ENCODE measurements around the gene PDE11A. TPM values are rescaled to one million over a fixed set of nuclear protein-coding genes. Genes with fewer than 3 reads are reported as not detected.
"Not testable (repeated sequence)": the region's sequence is repeated elsewhere in the genome, so short reads cannot be mapped to it uniquely, and the experiment has no call there.

PDE11A gene
- total RNA-seq, 5 donors from 2014 or later (not counting 1 experiment from before 2014, with no cell fraction given), result not detected

DNA sequence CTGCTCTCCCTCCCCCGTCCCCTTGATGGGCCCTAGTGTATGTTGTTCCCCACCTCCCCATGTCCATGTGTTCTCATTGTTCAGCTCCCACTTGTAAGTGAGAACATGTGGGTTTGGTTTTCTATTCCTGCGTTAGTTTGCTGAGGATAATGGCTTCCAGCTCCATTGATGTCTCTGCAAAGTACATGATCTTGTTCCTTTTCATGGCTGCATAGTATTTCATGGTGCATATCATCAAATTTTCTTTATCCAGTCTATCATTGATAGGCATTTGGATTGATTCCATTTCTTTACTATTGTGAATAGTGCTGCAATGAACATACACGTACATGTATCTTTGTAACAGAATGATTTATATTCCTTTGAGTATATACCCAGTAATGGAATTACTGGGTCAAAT, 6.7 kb upstream of the PDE11A start:
- H3K36me3 ChIP-seq (ENCODE audit: control insufficient read depth in 2 of 2, extremely low read depth in 1 of 2, insufficient read depth in 1 of 2, low read length in 1 of 2); H3K4me1 ChIP-seq (ENCODE audit: control insufficient read depth in 1 of 2, extremely low read depth in 1 of 2, insufficient read depth in 2 of 2, low read length in 2 of 2); POLR2A ChIA-PET; H3K4me1 Mint-ChIP-seq; H3K36me3 Mint-ChIP-seq; H3K27ac ChIP-seq (ENCODE audit: low read length); H3K27me3 ChIP-seq (replicated peaks in 1 of 2; ENCODE audit: control insufficient read depth in 2 of 2, extremely low read depth in 1 of 2, insufficient read depth in 2 of 2, low read length in 1 of 2); H3K4me3 Mint-ChIP-seq; H3K9me3 ChIP-seq; ATAC-seq (replicated peaks in 1 of 4); H3K9me3 Mint-ChIP-seq; H3K27ac Mint-ChIP-seq; H3K4me3 ChIP-seq (ENCODE audit: control insufficient read depth in 1 of 2, extremely low read depth in 1 of 2, low read length in 1 of 2); DNase-seq: not testable (repeated sequence)
- peaks cover 13 to 14% of the 10 kb centered on the region in 2 donors for H3K27me3 Mint-ChIP-seq
- CTCF ChIA-PET, result interaction anchor here in 1 of 2 donors (0.6 kb wide), 1 partner anchor 307 kb away, joined by 4 read pairs; no protein-coding TSS in a partner anchor
- WGBS (ENCODE audit: insufficient coverage), result 100% methylated on average over 1 of the region's 3 CpGs

DNA sequence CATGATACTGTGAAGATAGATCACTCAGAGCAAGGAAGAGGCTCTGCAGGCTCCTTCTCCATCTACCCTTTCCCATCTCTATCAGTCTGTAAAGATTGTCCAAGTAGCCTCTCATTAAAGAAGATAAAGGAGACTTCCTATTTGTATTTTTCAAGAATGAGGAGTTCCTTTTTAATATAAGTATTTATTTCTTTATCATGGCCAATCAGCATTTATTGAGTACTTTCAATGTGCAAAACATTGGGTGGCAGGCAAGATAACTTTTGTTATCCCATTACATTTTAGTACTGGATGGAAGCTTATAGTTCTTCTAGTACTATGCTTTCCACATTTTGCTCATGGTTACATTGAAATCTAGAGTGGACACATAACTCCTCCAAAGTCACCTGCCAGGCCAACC, 3.6 kb upstream of the PDE11A start:
- no peak overlapping the region for H3K4me3 Mint-ChIP-seq
- peaks cover 35 to 42% of the 10 kb centered on the region in 2 donors for H3K27me3 Mint-ChIP-seq
- peaks cover 3 to 21% of the 10 kb centered on the region in 2 experiments for H3K27me3 ChIP-seq (replicated peaks in 1 of 2; ENCODE audit: control insufficient read depth in 2 of 2, extremely low read depth in 1 of 2, insufficient read depth in 2 of 2, low read length in 1 of 2)
- peaks cover 0 to 10% of the 10 kb centered on the region in 2 experiments for H3K4me1 ChIP-seq (ENCODE audit: control insufficient read depth in 1 of 2, extremely low read depth in 1 of 2, insufficient read depth in 2 of 2, low read length in 2 of 2)
- H3K36me3 ChIP-seq (ENCODE audit: control insufficient read depth in 2 of 2, extremely low read depth in 1 of 2, insufficient read depth in 1 of 2, low read length in 1 of 2), result no peaks in the 10 kb centered on the region
- CTCF ChIA-PET, result no interaction called here
- no peak overlapping the region for H3K4me3 ChIP-seq (ENCODE audit: control insufficient read depth in 1 of 2, extremely low read depth in 1 of 2, low read length in 1 of 2)
- ATAC-seq (replicated peaks in 1 of 4), result no peak
- no peak overlapping the region for H3K27ac ChIP-seq (ENCODE audit: low read length)
- H3K27ac Mint-ChIP-seq, result no peak overlapping the region
- peaks cover 0 to 5% (median 0%) of the 10 kb centered on the region in 3 donors for H3K9me3 Mint-ChIP-seq
- POLR2A ChIA-PET, result no interaction called here
- H3K9me3 ChIP-seq, result no peaks in the 10 kb centered on the region
- no peaks in the 10 kb centered on the region for H3K36me3 Mint-ChIP-seq
- peaks cover 7 to 11% (median 11%) of the 10 kb centered on the region in 3 donors for H3K4me1 Mint-ChIP-seq
- no peak for DNase-seq

DNA sequence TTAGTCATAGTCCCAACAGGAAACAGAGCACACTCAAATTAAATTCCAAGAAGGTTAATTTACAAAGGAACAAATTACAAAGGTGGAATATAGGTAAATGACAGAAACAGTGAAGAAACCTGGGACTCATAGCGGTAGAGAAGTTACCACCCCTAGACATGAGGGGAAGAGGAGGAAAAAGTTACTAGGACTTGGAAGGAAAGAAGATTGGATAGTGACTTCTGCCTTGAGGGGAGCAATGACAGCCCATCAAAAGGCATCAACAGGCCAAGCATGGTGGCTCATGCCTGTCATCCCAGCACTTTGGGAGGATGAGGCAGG, 2.4 kb upstream of the PDE11A start:
- peaks cover 0 to 7% (median 0%) of the 10 kb centered on the region in 3 donors for H3K9me3 Mint-ChIP-seq
- Histone ChIP-seq H3K27ac (ENCODE audit: low read length) (no peak overlapping the region), H3K27me3 (replicated peaks in 1 of 2; ENCODE audit: control insufficient read depth in 2 of 2, extremely low read depth in 1 of 2, insufficient read depth in 2 of 2, low read length in 1 of 2) (peaks cover 6 to 21% of the 10 kb centered on the region in 2 experiments), H3K4me1 (ENCODE audit: control insufficient read depth in 1 of 2, extremely low read depth in 1 of 2, insufficient read depth in 2 of 2, low read length in 2 of 2) (peaks cover 0 to 10% of the 10 kb centered on the region in 2 experiments), H3K36me3 (ENCODE audit: control insufficient read depth in 2 of 2, extremely low read depth in 1 of 2, insufficient read depth in 1 of 2, low read length in 1 of 2) (no peaks in the 10 kb centered on the region), H3K4me3 (ENCODE audit: control insufficient read depth in 1 of 2, extremely low read depth in 1 of 2, low read length in 1 of 2) (no peak overlapping the region), H3K9me3 (no peaks in the 10 kb centered on the region)
- CTCF ChIA-PET, result no interaction called here
- 100% methylated on average over 1 of the region's 1 CpG for WGBS (ENCODE audit: insufficient coverage)
- POLR2A ChIA-PET, result no interaction called here
- H3K27me3 Mint-ChIP-seq, result peaks cover 41 to 46% of the 10 kb centered on the region in 2 donors
- H3K4me3 Mint-ChIP-seq, result no peak overlapping the region
- H3K27ac Mint-ChIP-seq, result no peak overlapping the region
- no peak for ATAC-seq (replicated peaks in 1 of 4)
- peaks cover 7 to 11% (median 11%) of the 10 kb centered on the region in 3 donors for H3K4me1 Mint-ChIP-seq
- H3K36me3 Mint-ChIP-seq, result no peaks in the 10 kb centered on the region
- DNase-seq, result no peak

DNA sequence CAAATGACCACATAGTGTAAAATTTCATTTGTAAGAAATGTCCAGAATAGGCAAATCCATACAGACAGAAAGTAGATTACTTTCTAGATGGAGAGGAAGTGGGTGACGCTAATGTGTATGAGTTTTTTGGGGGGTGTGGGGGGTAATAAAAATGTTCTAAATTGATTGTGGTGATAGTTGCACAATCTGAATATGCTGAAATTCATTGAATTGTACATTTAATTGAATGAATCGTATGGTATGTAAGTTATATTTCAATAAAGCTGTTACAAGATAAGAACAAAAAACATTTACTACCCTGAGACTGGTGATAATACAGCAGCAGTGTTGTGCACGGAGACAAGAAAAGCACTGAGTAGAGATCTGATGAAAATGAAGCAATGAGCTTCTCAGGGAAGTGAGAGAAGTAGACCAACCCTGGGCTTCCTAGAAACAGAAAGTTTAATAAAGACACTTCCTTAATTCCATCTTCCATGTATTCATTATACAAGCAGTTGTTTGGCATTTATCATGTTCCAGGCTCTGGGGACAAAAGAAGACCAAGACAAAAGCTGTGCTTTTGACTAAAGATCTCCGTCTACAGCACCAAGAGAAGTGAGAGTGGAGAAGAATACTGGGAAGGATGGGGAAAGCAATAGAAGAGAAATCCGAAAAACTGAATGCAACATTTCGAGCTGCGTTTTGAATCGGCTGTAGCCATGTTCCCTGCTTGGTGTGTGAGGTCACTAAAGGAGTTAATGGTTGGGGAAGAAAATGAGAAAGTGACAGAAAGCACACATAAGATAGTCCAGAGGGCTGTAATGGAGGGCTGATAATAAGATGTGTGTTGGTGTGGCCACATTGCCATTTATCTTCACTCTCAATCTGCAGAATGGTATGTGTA, 1.8 kb upstream of the PDE11A start:
- POLR2A ChIA-PET, result no interaction called here
- Mint-ChIP-seq H3K4me1 (peaks cover 7 to 11% (median 11%) of the 10 kb centered on the region in 3 donors), H3K27ac (no peak overlapping the region), H3K27me3 (peaks cover 41 to 46% of the 10 kb centered on the region in 2 donors), H3K36me3 (no peaks in the 10 kb centered on the region), H3K4me3 (no peak overlapping the region), H3K9me3 (peaks cover 0 to 7% (median 0%) of the 10 kb centered on the region in 3 donors)
- DNase-seq (no peak), ATAC-seq (replicated peaks in 1 of 4) (no peak)
- 75% methylated on average over 1 of the region's 8 CpGs for WGBS (ENCODE audit: insufficient coverage)
- Histone ChIP-seq H3K4me3 (ENCODE audit: control insufficient read depth in 1 of 2, extremely low read depth in 1 of 2, low read length in 1 of 2) (no peak overlapping the region), H3K4me1 (ENCODE audit: control insufficient read depth in 1 of 2, extremely low read depth in 1 of 2, insufficient read depth in 2 of 2, low read length in 2 of 2) (peaks cover 0 to 10% of the 10 kb centered on the region in 2 experiments), H3K27ac (ENCODE audit: low read length) (no peak overlapping the region), H3K9me3 (no peaks in the 10 kb centered on the region), H3K27me3 (replicated peaks in 1 of 2; ENCODE audit: control insufficient read depth in 2 of 2, extremely low read depth in 1 of 2, insufficient read depth in 2 of 2, low read length in 1 of 2) (peaks cover 6 to 21% of the 10 kb centered on the region in 2 experiments), H3K36me3 (ENCODE audit: control insufficient read depth in 2 of 2, extremely low read depth in 1 of 2, insufficient read depth in 1 of 2, low read length in 1 of 2) (no peaks in the 10 kb centered on the region)
- CTCF ChIA-PET, result no interaction called here

DNA sequence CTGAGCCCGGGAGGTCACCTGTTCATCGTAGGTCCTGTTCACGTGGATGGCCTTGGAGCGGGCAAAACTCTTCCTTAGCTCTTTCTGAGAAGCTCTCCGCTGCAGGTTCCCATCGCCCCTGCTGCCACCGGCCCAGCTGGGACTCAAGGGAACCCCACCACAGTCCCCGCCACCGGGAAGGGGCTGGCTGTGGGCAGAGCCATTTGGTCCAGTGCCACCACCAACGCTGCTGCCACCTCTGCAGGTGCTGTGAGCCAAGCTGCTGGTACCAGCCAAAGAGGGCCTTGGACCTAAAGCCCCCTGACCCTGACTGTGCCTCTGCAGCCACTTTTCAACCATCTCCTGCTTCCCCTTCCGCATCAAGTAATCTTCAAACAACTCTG, 586 bp downstream of the PDE11A start:
- peaks cover 0 to 10% of the 10 kb centered on the region in 2 experiments for H3K4me1 ChIP-seq (ENCODE audit: control insufficient read depth in 1 of 2, extremely low read depth in 1 of 2, insufficient read depth in 2 of 2, low read length in 2 of 2)
- ChIA-PET CTCF (no interaction called here), POLR2A (no interaction called here)
- H3K4me1 Mint-ChIP-seq, result peaks cover 7 to 11% (median 11%) of the 10 kb centered on the region in 3 donors
- WGBS (ENCODE audit: insufficient coverage), result 84% methylated on average over 11 of the region's 11 CpGs
- DNase-seq, result no peak
- H3K27ac ChIP-seq (ENCODE audit: low read length), result no peak overlapping the region
- ATAC-seq (replicated peaks in 1 of 4), result no peak
- no peak overlapping the region for H3K27ac Mint-ChIP-seq
- H3K4me3 Mint-ChIP-seq, result no peak overlapping the region
- peaks cover 0 to 3% (median 0%) of the 10 kb centered on the region in 3 donors for H3K9me3 Mint-ChIP-seq
- no peak overlapping the region for H3K4me3 ChIP-seq (ENCODE audit: control insufficient read depth in 1 of 2, extremely low read depth in 1 of 2, low read length in 1 of 2)
- peaks cover 6 to 21% of the 10 kb centered on the region in 2 experiments for H3K27me3 ChIP-seq (replicated peaks in 1 of 2; ENCODE audit: control insufficient read depth in 2 of 2, extremely low read depth in 1 of 2, insufficient read depth in 2 of 2, low read length in 1 of 2)
- H3K27me3 Mint-ChIP-seq, result peaks cover 48 to 50% of the 10 kb centered on the region in 2 donors
- H3K9me3 ChIP-seq, result no peaks in the 10 kb centered on the region
- H3K36me3 Mint-ChIP-seq, result no peaks in the 10 kb centered on the region
- no peaks in the 10 kb centered on the region for H3K36me3 ChIP-seq (ENCODE audit: control insufficient read depth in 2 of 2, extremely low read depth in 1 of 2, insufficient read depth in 1 of 2, low read length in 1 of 2)

DNA sequence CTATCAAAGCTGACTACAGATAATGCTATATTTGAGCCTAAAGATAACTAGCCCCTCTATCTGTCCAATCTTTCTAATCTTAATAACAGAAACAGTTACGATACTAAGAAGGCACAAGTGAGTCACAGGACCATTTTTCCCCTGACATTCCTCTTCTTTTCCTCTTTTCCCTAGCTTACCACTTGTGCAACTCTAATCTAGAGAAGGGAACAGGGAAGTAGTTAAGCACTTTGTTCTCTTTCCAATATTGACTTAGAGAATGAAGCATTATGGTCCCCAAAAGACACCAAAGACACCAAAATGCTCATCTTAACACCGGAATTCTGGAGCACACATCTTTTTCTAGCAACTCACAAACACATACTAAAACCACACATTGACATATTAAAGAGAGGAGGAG, 1.8 kb downstream of the PDE11A start:
- H3K9me3 Mint-ChIP-seq, result peaks cover 0 to 3% (median 0%) of the 10 kb centered on the region in 3 donors
- DNase-seq (no peak), ATAC-seq (replicated peaks in 1 of 4) (no peak)
- Histone ChIP-seq H3K4me1 (ENCODE audit: control insufficient read depth in 1 of 2, extremely low read depth in 1 of 2, insufficient read depth in 2 of 2, low read length in 2 of 2) (peaks cover 0 to 10% of the 10 kb centered on the region in 2 experiments), H3K36me3 (ENCODE audit: control insufficient read depth in 2 of 2, extremely low read depth in 1 of 2, insufficient read depth in 1 of 2, low read length in 1 of 2) (no peaks in the 10 kb centered on the region), H3K27ac (ENCODE audit: low read length) (no peak overlapping the region), H3K4me3 (ENCODE audit: control insufficient read depth in 1 of 2, extremely low read depth in 1 of 2, low read length in 1 of 2) (no peak overlapping the region), H3K27me3 (replicated peaks in 1 of 2; ENCODE audit: control insufficient read depth in 2 of 2, extremely low read depth in 1 of 2, insufficient read depth in 2 of 2, low read length in 1 of 2) (peaks cover 6 to 26% of the 10 kb centered on the region in 2 experiments), H3K9me3 (no peaks in the 10 kb centered on the region)
- H3K4me1 Mint-ChIP-seq, result peaks cover 7 to 11% (median 11%) of the 10 kb centered on the region in 3 donors
- peak overlapping the region in 1 of 3 donors; percentile 31 for H3K4me3 Mint-ChIP-seq
- no peaks in the 10 kb centered on the region for H3K36me3 Mint-ChIP-seq
- ChIA-PET POLR2A (no interaction called here), CTCF (no interaction called here)
- no peak overlapping the region for H3K27ac Mint-ChIP-seq
- peaks cover 49 to 52% of the 10 kb centered on the region in 2 donors for H3K27me3 Mint-ChIP-seq
- WGBS (ENCODE audit: insufficient coverage), result no CpG with 5 or more reads among the region's 2 CpGs

Measured in T-cell (primary cell).